ENCODE results near the gene NDUFAF5.

Gene NDUFAF5

DNA sequence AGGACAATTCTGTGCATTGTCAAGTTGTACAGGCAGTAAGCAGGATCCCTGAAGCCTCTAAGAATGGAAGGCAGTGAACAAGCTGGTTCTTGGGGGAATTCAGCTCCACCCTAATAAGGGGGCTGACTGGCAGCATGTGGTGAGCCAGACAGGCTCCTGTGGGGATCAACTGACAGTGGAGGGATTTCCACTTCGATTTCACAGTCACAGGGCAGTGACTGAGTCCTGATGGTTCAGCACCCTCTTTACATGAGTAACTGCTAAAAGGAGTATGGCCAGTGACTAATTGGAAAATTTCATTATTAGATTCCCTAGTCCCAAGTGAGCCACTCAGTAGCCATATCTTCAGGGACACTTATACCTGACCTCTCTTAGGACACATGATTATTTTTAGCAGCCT lies 78.4 kb downstream of the NDUFAF5 start:
- Histone ChIP-seq H3K36me3 (ENCODE audit: control insufficient read depth in 2 of 2, insufficient read depth in 2 of 2, low read length in 2 of 2) (no peaks in the 10 kb centered on the region), H3K27me3 (ENCODE audit: control insufficient read depth in 2 of 2, insufficient read depth in 2 of 2, low read length in 2 of 2) (no peaks in the 10 kb centered on the region), H3K27ac (ENCODE audit: low read depth in 2 of 2, low read length in 2 of 2) (no peak overlapping the region), H3K4me3 (ENCODE audit: low read length in 2 of 2) (no peak overlapping the region), H3K9ac (ENCODE audit: low read depth in 1 of 2, low read length in 2 of 2) (no peak overlapping the region), H3K9me3 (ENCODE audit: control insufficient read depth in 2 of 2, low read length in 2 of 2) (no peaks in the 10 kb centered on the region), H3K4me1 (ENCODE audit: control insufficient read depth in 2 of 2, insufficient read depth in 2 of 2, low read length in 2 of 2) (no peaks in the 10 kb centered on the region)

DNA sequence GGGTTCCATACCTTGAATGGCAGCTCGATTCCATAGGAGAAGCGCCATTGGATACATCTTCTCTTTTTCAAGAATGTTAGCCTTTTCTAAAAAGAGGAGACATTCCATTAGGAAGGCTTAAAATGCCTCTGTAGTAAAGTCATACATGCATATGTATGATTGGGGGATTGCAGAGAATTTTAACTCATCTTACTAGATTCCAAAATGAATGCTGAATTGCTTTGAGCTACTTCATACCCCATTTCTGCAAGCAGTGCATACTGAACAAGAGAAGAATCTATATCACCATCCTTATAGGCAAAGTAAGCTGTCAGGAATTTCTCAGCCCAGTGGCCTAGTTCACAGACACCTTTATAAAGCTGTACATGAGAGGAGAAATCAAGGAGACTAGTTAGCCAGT lies 80.3 kb downstream of the NDUFAF5 start:
- H3K27ac ChIP-seq (ENCODE audit: low read depth in 2 of 2, low read length in 2 of 2) = no peak overlapping the region
- H3K4me1 ChIP-seq (ENCODE audit: control insufficient read depth in 2 of 2, insufficient read depth in 2 of 2, low read length in 2 of 2) = no peaks in the 10 kb centered on the region
- H3K27me3 ChIP-seq (ENCODE audit: control insufficient read depth in 2 of 2, insufficient read depth in 2 of 2, low read length in 2 of 2) = no peaks in the 10 kb centered on the region
- H3K36me3 ChIP-seq (ENCODE audit: control insufficient read depth in 2 of 2, insufficient read depth in 2 of 2, low read length in 2 of 2) = no peaks in the 10 kb centered on the region
- no peak overlapping the region for H3K4me3 ChIP-seq (ENCODE audit: low read length in 2 of 2)
- H3K9ac ChIP-seq (ENCODE audit: low read depth in 1 of 2, low read length in 2 of 2) = no peak overlapping the region
- H3K9me3 ChIP-seq (ENCODE audit: control insufficient read depth in 2 of 2, low read length in 2 of 2) = no peaks in the 10 kb centered on the region

DNA sequence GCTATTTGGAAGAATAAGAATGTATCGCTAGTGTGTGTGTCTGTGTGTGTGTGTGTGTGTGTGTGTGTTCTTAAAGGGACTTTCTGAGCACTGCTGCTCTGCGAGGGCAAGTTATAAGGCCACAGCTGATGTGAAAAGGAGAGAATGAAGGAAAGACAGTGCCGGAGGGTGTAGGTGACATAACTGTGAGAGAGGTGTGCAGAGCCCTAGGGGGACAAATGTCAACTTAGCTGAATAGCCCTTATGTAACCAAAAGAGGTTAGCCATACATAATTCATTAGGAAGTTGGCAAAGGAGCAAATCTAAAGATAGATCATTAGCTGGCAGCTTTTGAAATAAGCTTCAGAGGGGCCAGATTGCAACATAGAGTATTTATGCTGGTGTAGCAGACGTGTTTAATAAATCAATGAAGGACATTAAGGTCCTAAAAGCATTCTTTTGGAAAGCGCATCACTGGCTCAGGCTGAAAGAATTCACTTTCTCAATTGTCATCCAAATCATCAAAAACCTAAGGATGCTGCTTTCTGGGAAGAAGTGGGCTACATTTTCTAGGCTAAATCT lies 81.0 kb downstream of the NDUFAF5 start:
- H3K4me3 ChIP-seq (ENCODE audit: low read length in 2 of 2) = no peak overlapping the region
- no peaks in the 10 kb centered on the region for H3K27me3 ChIP-seq (ENCODE audit: control insufficient read depth in 2 of 2, insufficient read depth in 2 of 2, low read length in 2 of 2)
- H3K27ac ChIP-seq (ENCODE audit: low read depth in 2 of 2, low read length in 2 of 2) = peak overlapping the region in 1 of 2 donors; percentile 44
- no peaks in the 10 kb centered on the region for H3K4me1 ChIP-seq (ENCODE audit: control insufficient read depth in 2 of 2, insufficient read depth in 2 of 2, low read length in 2 of 2)
- H3K9me3 ChIP-seq (ENCODE audit: control insufficient read depth in 2 of 2, low read length in 2 of 2) = no peaks in the 10 kb centered on the region
- no peaks in the 10 kb centered on the region for H3K36me3 ChIP-seq (ENCODE audit: control insufficient read depth in 2 of 2, insufficient read depth in 2 of 2, low read length in 2 of 2)
- peak overlapping the region in 1 of 2 donors; percentile 12 for H3K9ac ChIP-seq (ENCODE audit: low read depth in 1 of 2, low read length in 2 of 2)

DNA sequence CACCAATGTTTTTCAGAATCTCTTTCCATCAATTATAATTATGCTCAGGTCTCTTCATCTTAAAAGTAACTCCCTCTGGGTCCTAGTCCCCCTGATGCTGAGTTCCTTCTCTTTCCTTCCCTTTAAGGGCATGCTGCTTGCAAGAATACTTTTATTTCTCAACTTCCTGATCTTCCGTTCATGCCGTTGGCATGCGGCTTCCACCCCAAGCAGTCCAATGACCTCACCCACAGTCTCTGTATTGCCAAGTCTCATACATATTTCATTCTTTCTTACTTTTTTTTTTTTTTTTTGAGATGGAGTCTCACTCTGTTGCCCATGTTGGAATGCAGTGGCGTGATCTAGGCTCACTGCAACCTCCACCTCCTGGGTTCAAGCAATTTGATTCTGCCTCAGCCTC lies 83.5 kb downstream of the NDUFAF5 start:
- Histone ChIP-seq H3K9me3 (ENCODE audit: control insufficient read depth in 2 of 2, low read length in 2 of 2) (no peaks in the 10 kb centered on the region), H3K4me1 (ENCODE audit: control insufficient read depth in 2 of 2, insufficient read depth in 2 of 2, low read length in 2 of 2) (no peaks in the 10 kb centered on the region), H3K27me3 (ENCODE audit: control insufficient read depth in 2 of 2, insufficient read depth in 2 of 2, low read length in 2 of 2) (no peaks in the 10 kb centered on the region), H3K9ac (ENCODE audit: low read depth in 1 of 2, low read length in 2 of 2) (no peak overlapping the region), H3K4me3 (ENCODE audit: low read length in 2 of 2) (no peak overlapping the region), H3K36me3 (ENCODE audit: control insufficient read depth in 2 of 2, insufficient read depth in 2 of 2, low read length in 2 of 2) (no peaks in the 10 kb centered on the region), H3K27ac (ENCODE audit: low read depth in 2 of 2, low read length in 2 of 2) (peak overlapping the region in 1 of 2 donors; percentile 6)

DNA sequence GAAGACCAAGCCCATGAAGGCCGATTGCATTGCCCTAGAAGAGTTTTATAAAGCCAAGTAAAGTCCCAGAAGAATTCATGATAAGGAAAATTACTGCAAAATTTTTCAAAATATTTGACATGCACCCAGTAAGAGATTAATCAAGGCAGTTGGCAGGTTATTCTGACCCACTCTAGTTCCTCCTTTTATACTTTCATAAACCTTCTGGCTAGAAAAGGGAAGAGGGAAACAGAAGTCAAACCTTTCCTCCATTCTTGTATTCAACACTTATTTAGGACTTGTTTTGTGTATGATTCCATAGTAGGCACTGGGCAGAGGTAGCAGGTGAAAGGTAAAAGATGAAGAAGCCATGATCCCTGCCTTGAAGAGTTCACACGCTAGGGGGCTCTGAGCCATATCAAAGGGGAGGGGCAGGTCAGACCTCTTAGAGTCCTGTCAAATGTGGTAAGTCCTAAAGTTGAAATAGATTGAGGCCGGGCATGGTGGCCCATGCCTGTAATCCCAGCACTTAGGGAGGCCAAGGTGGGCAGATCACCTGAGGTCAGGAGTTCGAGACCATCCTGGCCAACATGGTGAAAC lies 85.4 kb downstream of the NDUFAF5 start:
- H3K9ac ChIP-seq (ENCODE audit: low read depth in 1 of 2, low read length in 2 of 2) = no peak overlapping the region
- H3K4me3 ChIP-seq (ENCODE audit: low read length in 2 of 2) = no peak overlapping the region
- no peaks in the 10 kb centered on the region for H3K27me3 ChIP-seq (ENCODE audit: control insufficient read depth in 2 of 2, insufficient read depth in 2 of 2, low read length in 2 of 2)
- H3K27ac ChIP-seq (ENCODE audit: low read depth in 2 of 2, low read length in 2 of 2) = no peak overlapping the region
- H3K9me3 ChIP-seq (ENCODE audit: control insufficient read depth in 2 of 2, low read length in 2 of 2) = no peaks in the 10 kb centered on the region
- no peaks in the 10 kb centered on the region for H3K4me1 ChIP-seq (ENCODE audit: control insufficient read depth in 2 of 2, insufficient read depth in 2 of 2, low read length in 2 of 2)
- H3K36me3 ChIP-seq (ENCODE audit: control insufficient read depth in 2 of 2, insufficient read depth in 2 of 2, low read length in 2 of 2) = no peaks in the 10 kb centered on the region
